Naive thymus-derived CD4-positive, alpha-beta T cell (primary cell): ENCODE data around the gene LBH. TPM values are rescaled to one million over a fixed set of nuclear protein-coding genes. Genes with fewer than 3 reads are reported as not detected.

Experiments
- ATAC-seq: fragments of 150-1000 bp; cut with Tn5 transposase; 2 replicates; pipeline ENCODE4 v1.10.0; 2021; ENCODE audit warnings: mild to moderate bottlenecking, moderate library complexity
- CTCF ChIA-PET: fragments of 350-600 bp; sonication (Branson Sonifier 250); formaldehyde crosslinking; loops from one replicate; lab custom pipeline; 2021; ENCODE audit warnings: antibody characterized with exemption; lab: Charles Lee
- POLR2A ChIA-PET: fragments of 350-600 bp; sonication (Branson Sonifier 250); formaldehyde crosslinking; loops from one replicate; lab custom pipeline; 2021; ENCODE audit warnings: antibody characterized with exemption, inconsistent platforms; lab: Charles Lee
- DNase-seq, 9 donors: peaks; one replicate each; pipeline versions ENCODE4 v3.0.0 to v3.0.0-alpha.2; 2020 to 2022; ENCODE audit warnings: mixed read lengths in 1 of 9
- H3K27ac ChIP-seq: one replicate; pipeline ENCODE4 v1.7.0; 2013; ENCODE audit warnings: mild to moderate bottlenecking, low read depth, low read length, moderate library complexity
- H3K27me3 ChIP-seq, 2 donors: one replicate each; pipeline ENCODE4 v1.7.0; 2013; ENCODE audit warnings: low read length in 2 of 2, mild to moderate bottlenecking in 2 of 2, moderate library complexity in 2 of 2; ENCODE audit not compliant: control insufficient read depth in 2 of 2, insufficient read depth in 2 of 2
- H3K36me3 ChIP-seq, 3 experiments: 1 replicate in 2 of 3; 2 replicates in 1 of 3; pipeline ENCODE4 v1.7.0; 2013; ENCODE audit warnings: low read length in 3 of 3, mild to moderate bottlenecking in 3 of 3, moderate library complexity in 1 of 3; ENCODE audit not compliant: insufficient read depth in 3 of 3, control insufficient read depth in 2 of 3
- H3K4me1 ChIP-seq, 2 donors: one replicate each; pipeline ENCODE4 v1.7.0; 2013; ENCODE audit warnings: low read length in 2 of 2, mild to moderate bottlenecking in 2 of 2, moderate library complexity in 1 of 2; ENCODE audit not compliant: control insufficient read depth in 2 of 2, insufficient read depth in 2 of 2
- H3K4me3 ChIP-seq: 2 replicates; pipeline ENCODE4 v1.7.0; 2013; ENCODE audit warnings: mild to moderate bottlenecking, low read length
- H3K9me3 ChIP-seq, 3 experiments: 1 replicate in 2 of 3; 2 replicates in 1 of 3; pipeline ENCODE4 v1.7.0; 2013; ENCODE audit warnings: low read length in 3 of 3; ENCODE audit not compliant: control insufficient read depth in 2 of 3
- H3K27ac Mint-ChIP-seq, 9 donors: one replicate each; pipeline ENCODE4 v1.8.0; 2020 to 2022; ENCODE audit warnings: mixed read lengths in 9 of 9, mild to moderate bottlenecking in 8 of 9, moderate library complexity in 5 of 9, inconsistent platforms in 2 of 9
- H3K27me3 Mint-ChIP-seq, 5 donors: one replicate each; pipeline ENCODE4 v1.8.0; 2021 to 2022; ENCODE audit warnings: mixed read lengths in 5 of 5, mild to moderate bottlenecking in 1 of 5
- H3K36me3 Mint-ChIP-seq, 5 donors: one replicate each; pipeline ENCODE4 v1.8.0; 2020 to 2022; ENCODE audit warnings: mixed read lengths in 5 of 5, mild to moderate bottlenecking in 3 of 5, inconsistent platforms in 1 of 5
- H3K4me1 Mint-ChIP-seq, 7 donors: one replicate each; pipeline ENCODE4 v1.8.0; 2020 to 2022; ENCODE audit warnings: mixed read lengths in 7 of 7, mild to moderate bottlenecking in 3 of 7, inconsistent platforms in 1 of 7
- H3K4me3 Mint-ChIP-seq, 10 donors: one replicate each; pipeline ENCODE4 v1.8.0; 2020 to 2022; ENCODE audit warnings: mild to moderate bottlenecking in 10 of 10, mixed read lengths in 10 of 10, moderate library complexity in 6 of 10, inconsistent platforms in 2 of 10
- H3K9me3 Mint-ChIP-seq, 11 donors: one replicate each; pipeline ENCODE4 v1.8.0; 2020 to 2022; ENCODE audit warnings: mixed read lengths in 11 of 11, mild to moderate bottlenecking in 4 of 11, inconsistent platforms in 1 of 11, moderate library complexity in 1 of 11
- intact Hi-C, 2 donors: fragments of 100-400 bp; cut with micrococcal nuclease; formaldehyde crosslinking; loops; one replicate each; pipeline ENCODE4 v1.15.1; 2023
- polyA plus RNA-seq, 2 donors: library from polyadenylated mRNA; unstranded; fragments of 300-500 nt; fragmentation: Illumina TruSeq; gene quantifications; one replicate each; pipeline ENCODE4 v1.2.3, GENCODE V29; 2021
- total RNA-seq, 6 experiments: library from RNA in 5 of 6; stranded (reverse) in 5 of 6; gene quantifications; 1 replicate in 5 of 6; 2 replicates in 1 of 6; pipeline ENCODE4 v1.2.3 and lab custom pipeline; 2021 to 2026

The LBH gene
- total and polyA plus RNA-seq, 7 experiments from 2014 or later, result 146 to 517 (median 269) TPM

DNA sequence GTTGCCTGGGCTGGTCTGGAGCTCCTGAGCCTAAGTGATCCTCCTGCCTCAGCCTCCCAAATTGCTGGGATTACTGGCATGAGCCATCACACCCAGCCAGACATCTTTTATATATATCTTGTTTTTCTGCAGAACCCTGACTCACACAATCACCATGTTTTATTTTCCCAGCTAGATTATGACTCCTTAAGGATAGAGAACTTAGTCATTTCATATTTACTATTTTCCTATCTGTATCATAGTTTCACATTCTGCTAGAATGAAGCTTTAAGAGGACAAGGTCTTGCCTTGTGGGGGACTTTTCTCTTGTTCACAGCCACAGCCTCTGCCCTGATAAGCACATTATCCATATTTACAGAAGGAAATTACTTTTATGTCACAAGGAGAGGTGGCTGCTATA is 73.9 kb downstream of the LBH start:
- H3K9me3 Mint-ChIP-seq, result peaks cover 0 to 8% (median 0%) of the 10 kb centered on the region in 11 donors
- no peaks in the 10 kb centered on the region for H3K27me3 ChIP-seq
- no peaks in the 10 kb centered on the region for H3K36me3 Mint-ChIP-seq
- peaks cover 0 to 7% of the 10 kb centered on the region in 2 donors for H3K4me1 ChIP-seq
- ChIA-PET CTCF (interaction anchor here (0.6 to 0.7 kb wide), 4 partner anchors 18 to 179 kb away, joined by 3 to 6 read pairs (median 4); no protein-coding TSS in a partner anchor), POLR2A (interaction anchor here (0.5 to 0.7 kb wide), 2 partner anchors 169 to 244 kb away, joined by 3 to 4 read pairs; no protein-coding TSS in a partner anchor)
- no peak overlapping the region for H3K27ac ChIP-seq
- intact Hi-C loops, result no loop called here
- no peak overlapping the region for H3K4me3 ChIP-seq
- no peaks in the 10 kb centered on the region for H3K27me3 Mint-ChIP-seq
- DNase-seq, result no peak
- H3K9me3 ChIP-seq, result no peaks in the 10 kb centered on the region
- ATAC-seq, result no peak
- H3K4me3 Mint-ChIP-seq, result no peak overlapping the region
- no peaks in the 10 kb centered on the region for H3K36me3 ChIP-seq
- H3K27ac Mint-ChIP-seq, result peak overlapping the region in 3 of 9 donors; percentile 25 to 46 (median 43)
- peaks cover 5 to 34% (median 22%) of the 10 kb centered on the region in 7 donors for H3K4me1 Mint-ChIP-seq

GRCh38 chr2:30306522-30306921 is 75.2 kb downstream of the LBH start:
- H3K36me3 Mint-ChIP-seq, result no peaks in the 10 kb centered on the region
- DNase-seq, result no peak
- intact Hi-C loops, result no loop called here
- peak overlapping the region in 1 of 9 donors; percentile 81 for H3K27ac Mint-ChIP-seq
- Histone ChIP-seq H3K27ac (no peak overlapping the region), H3K4me1 (peaks cover 0 to 17% of the 10 kb centered on the region in 2 donors), H3K4me3 (no peak overlapping the region), H3K27me3 (no peaks in the 10 kb centered on the region), H3K36me3 (no peaks in the 10 kb centered on the region), H3K9me3 (no peaks in the 10 kb centered on the region)
- POLR2A ChIA-PET, result interaction anchor here (1.0 kb wide), 1 partner anchor 18 kb away, joined by 3 read pairs; no protein-coding TSS in a partner anchor
- ATAC-seq, result no peak
- no peak overlapping the region for H3K4me3 Mint-ChIP-seq
- H3K27me3 Mint-ChIP-seq, result no peaks in the 10 kb centered on the region
- CTCF ChIA-PET, result interaction anchor here (0.8 kb wide), 1 partner anchor 37 kb away, joined by 3 read pairs; no protein-coding TSS in a partner anchor
- peaks cover 11 to 45% (median 31%) of the 10 kb centered on the region in 7 donors for H3K4me1 Mint-ChIP-seq
- H3K9me3 Mint-ChIP-seq, result peaks cover 0 to 8% (median 0%) of the 10 kb centered on the region in 11 donors

- ATAC-seq, result no peak
- intact Hi-C loops, result no loop called here
- no peaks in the 10 kb centered on the region for H3K27me3 ChIP-seq
- CTCF ChIA-PET, result no interaction called here
- H3K27me3 Mint-ChIP-seq, result no peaks in the 10 kb centered on the region
- H3K9me3 ChIP-seq, result no peaks in the 10 kb centered on the region
- no peak overlapping the region for H3K4me3 ChIP-seq
- POLR2A ChIA-PET, result interaction anchor here (1.1 to 2.1 kb wide), 3 partner anchors 26 to 78 kb away, joined by 4 to 6 read pairs (median 6); no protein-coding TSS in a partner anchor
- no peak overlapping the region for H3K4me3 Mint-ChIP-seq
- no peak overlapping the region for H3K27ac ChIP-seq
- peak overlapping the region in 2 of 9 donors; percentile 37 to 43 for H3K27ac Mint-ChIP-seq
- H3K36me3 ChIP-seq, result no peaks in the 10 kb centered on the region
- H3K4me1 ChIP-seq, result peaks cover 0 to 17% of the 10 kb centered on the region in 2 donors
- peaks cover 0 to 8% (median 0%) of the 10 kb centered on the region in 11 donors for H3K9me3 Mint-ChIP-seq
- DNase-seq, result no peak
- no peaks in the 10 kb centered on the region for H3K36me3 Mint-ChIP-seq
- H3K4me1 Mint-ChIP-seq, result peaks cover 12 to 60% (median 44%) of the 10 kb centered on the region in 7 donors
These were observed 76.9 kb downstream of the LBH start for GRCh38 chr2:30308280-30308679.

Other genes starting within 250 kb of the LBH start
- gene YPEL5, start 84.5 kb upstream of the LBH start, total RNA-seq, result 1,000 to 10,000 TPM in 1 of 5 experiments, 100 to 1,000 TPM in 1, 10 to 100 TPM in 3; 30.9 to 1,022 (median 98.3) TPM
- 100 to 1,000 TPM in 1 of 2 donors, 10 to 100 TPM in 1; 86.3 to 129 TPM for gene YPEL5, start 84.5 kb upstream of the LBH start, polyA plus RNA-seq
- gene LCLAT1, start 215.7 kb downstream of the LBH start, total RNA-seq, result 10 to 100 TPM; 18.2 to 25.2 (median 22.2) TPM
- gene LCLAT1, start 215.7 kb downstream of the LBH start, polyA plus RNA-seq, result 10 to 100 TPM; 16.2 to 37.6 TPM